HG03039 (cell line): ENCODE results near the gene CST3.
"Not testable (repeated sequence)": the region's sequence is repeated elsewhere in the genome, so short reads cannot be mapped to it uniquely, and the experiment has no call there.

Experiments used
- ATAC-seq: cut with Tn5 transposase; IDR thresholded peaks from one replicate; pipeline ENCODE4 v1.9.1; 2021; ENCODE audit warnings: mild to moderate bottlenecking, moderate library complexity; ENCODE audit not compliant: unreplicated experiment

CST3 gene

DNA sequence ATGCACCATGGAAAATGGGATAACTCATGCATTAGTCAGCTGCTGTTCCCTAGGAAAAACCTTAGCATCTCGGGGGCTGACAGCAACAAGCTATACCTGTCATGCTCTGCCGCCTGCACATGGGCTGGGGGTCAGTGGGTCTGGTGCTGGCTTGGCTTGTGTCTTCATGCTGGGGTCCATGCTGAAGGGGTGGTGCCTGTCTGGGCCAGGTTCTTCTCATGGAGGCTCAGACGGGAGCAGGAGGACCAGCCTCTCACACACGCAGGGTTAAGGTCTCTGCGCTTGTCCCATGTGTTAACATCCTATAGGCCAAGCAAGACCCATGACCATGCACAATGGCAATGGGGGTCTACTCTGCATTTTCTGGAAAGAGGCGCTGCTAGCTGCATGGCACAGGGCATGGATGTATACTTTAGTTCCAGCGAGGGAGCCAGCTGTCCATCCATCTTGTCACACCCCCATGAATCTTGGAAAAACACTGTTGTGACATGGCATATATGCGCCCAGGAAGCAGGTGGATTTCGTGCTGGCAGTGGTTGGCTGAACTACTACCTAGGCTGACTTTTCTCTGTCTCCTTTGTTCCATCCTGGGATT, 24.6 kb upstream of the CST3 start:
- no peak for ATAC-seq

DNA sequence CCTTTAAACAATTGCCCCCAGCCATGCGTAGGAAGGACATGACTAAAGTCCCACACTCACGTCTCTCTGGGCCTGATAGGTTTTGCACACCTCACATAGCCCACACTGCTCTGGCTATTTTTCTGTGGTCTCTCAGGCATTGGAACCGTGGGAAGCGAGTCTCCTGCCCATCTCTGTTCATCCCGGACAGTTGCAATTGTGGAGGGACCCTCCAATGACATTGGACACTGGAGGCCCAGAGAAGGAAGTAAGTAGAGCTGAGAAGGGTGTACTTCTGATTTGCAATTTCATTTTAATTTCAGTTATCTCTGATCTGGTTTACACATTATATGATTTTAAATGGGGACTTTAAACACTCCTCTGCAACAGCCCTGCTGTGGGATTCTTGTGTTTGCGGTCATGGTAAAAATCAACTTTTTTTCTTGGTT, 23.3 kb upstream of the CST3 start:
- ATAC-seq, result no peak

DNA sequence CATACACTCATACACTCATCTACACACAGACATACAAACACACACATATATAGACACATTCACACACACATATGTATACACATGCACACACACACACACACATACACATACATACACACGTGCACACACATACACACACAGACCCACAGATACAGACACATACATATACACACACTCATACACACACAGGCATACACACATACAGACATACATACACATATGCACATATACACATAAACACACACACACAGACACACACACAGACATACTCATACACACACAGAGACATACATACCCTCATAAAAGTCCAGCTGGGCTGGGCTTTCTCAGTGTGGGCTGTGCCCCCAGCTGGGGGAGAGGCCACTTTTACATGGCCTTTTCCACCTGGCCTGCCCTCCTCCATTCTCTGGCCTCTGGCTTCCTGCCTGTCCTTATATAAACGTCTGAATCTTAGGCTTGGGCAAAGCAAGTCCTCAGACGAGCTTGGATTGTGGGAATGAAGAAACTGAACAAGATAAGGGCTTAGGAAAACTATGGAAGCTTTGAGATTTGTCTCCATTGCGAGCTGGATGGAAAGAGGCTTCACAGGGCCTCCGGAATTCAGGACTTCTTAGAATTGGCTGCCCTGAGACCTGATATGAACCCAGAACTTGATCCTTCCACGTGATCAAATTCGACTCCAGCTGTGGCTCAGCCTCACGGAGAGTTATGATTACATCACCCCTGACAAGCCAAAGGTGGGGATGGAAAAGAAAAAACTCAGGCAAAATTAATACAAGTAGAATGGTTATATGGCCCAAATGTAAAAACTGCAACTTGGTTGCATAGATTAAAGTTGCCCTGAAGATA, 22.5 kb upstream of the CST3 start:
- ATAC-seq, result no peak

DNA sequence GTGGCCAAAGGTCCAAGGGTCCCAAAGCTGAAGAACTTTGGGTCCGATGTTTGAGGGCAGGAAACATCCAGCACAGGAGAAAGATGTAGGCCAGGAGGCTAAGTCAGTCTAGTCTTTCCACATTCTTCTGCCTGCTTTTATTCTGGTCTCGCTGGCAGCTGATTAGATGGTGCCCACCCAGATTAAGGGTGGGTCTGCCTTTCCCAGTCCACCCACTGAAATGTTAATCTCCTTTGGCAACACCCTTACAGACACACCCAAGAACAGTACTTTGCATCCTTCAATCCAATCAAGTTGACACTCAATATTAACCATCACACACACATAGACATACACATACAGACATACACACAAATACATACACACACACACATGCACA, 21.8 kb upstream of the CST3 start:
- not testable (repeated sequence) for ATAC-seq

DNA sequence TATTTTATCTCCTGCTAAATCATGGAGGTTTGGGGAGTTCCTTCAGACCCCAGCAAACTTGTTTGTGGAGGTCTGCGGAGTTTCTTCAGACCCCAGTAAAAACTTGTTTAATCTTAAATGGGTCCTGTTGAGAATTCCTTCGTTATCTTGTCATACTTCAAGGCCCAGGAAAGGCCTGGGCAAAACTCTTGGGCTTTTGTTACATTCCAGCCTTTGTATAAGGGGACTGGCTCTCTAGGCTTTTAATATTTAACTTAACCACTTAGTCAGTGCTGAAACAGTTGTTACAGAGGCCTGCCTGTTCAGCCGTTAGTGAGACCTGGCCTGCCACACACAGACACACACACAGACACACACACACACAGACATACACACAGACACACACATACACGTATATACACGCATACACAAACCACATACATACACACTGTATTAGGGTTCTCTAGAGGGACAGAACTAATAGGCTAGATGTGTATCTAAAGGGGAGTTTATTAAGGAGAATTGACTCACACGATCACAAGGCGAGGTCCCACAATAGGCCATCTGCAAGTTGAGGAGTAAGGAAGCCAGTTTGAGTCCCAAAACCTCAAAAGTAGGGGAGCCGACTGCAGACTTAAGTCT, 21.3 kb upstream of the CST3 start:
- no peak for ATAC-seq

DNA sequence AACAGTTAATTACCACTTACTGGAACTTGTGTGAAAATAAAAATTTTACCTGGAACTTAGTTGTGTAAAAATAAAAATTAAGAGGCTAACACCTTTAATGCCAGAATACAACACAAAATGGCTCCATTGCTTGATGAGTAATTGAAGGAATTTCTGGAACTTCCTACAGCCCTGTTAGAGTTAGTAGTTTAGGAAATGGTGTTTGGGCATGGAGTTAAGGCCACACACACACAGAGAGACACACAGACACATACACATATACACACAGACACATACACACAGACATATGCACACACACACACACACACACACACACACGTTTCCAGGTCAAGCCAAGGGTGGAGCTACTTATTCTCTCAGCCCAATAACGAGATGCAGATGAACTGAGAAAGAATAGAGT, 20.6 kb upstream of the CST3 start:
- no peak for ATAC-seq

DNA sequence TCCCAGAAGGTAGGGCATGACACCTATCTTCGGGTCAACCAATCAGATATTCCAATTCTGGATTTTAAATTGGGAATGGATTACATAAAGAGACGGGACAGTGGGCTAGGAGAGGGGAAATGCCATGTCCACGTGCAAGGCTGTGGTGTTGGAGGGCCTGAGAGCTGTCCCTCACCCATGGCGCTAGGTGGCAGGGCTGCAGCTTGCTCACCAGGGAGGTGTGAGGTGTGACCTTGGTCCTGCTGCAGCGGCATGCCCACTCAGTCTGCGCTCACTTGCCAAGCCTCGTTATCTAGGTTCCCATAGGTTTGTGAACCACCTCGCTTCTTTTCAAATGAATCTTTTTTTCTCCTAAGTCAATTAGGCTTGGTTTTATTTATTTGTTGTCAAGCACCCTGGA, 19.4 kb upstream of the CST3 start:
- ATAC-seq, result no peak

DNA sequence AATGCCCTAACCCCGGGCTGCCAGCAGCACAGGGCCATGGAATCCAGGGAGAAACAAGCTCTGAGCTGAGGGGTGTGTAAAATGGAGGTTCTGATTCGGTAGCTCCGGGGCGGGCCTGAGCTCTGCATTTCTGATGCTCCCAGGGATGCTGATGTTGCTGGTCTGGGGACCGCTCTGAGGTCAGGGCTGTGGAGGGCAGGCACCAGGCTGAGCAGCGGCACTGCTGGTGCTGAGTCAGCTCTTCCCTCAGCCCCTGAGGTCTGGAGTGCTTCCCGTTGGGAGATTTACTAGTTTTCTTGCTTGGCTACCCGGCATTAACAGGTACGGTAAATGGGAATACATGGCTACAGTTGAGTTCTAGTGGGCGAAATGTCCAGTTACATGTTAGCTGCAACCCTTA, 18.6 kb upstream of the CST3 start:
- ATAC-seq, result no peak

DNA sequence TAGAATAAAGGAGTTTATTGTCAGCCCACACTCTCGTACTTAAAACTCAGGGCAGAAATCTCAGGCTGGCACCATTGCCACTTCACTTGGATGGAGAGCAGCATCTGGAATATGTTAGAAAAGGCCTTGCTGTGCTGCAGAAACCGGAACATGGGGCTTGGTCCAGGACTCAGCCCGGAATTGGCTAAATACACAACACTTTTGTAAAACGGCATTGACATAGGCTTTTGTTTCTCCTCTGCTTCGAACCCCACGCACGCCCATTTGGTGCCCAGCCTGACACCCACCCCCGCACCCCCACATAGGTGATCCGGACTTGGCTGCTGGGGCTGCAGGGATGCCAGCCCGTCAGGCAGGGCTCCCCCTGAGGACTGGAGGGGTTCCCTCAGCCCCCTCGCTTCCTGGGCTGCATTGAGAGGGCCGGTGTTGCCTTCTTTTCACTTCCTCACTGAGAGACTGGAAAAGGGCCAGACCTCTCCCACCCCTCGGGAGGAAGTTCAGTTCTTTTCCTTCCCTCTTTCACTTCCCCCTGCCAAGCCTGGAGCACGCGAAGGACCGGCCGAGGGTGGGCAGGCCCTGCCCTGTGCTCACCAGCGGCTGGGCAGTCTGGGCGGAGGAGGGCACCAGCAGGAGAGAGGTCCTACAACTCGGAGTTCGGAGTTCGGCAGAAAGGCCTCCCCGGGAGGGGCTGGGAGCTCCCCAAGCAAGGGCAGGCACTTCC, 17.9 kb upstream of the CST3 start:
- no peak for ATAC-seq

DNA sequence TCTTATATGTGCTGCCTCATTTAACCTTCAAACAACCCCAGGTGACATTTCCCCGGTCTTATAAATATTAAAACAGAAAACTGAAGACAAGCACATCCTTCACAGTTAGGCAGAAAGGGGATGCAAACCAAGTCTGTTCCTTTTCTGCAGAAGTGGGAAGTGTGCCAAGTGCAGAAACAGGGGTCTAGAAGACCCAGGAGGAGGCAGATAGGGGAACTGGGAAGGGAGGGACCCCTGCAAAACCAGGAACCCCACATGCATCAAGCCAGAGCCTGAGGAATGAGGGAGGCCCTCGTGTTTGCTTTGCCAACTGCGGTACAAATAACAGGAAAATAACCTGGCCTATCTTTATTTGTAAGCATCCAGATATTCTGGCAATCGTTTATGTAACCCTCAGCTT, 17.0 kb upstream of the CST3 start:
- ATAC-seq, result no peak

DNA sequence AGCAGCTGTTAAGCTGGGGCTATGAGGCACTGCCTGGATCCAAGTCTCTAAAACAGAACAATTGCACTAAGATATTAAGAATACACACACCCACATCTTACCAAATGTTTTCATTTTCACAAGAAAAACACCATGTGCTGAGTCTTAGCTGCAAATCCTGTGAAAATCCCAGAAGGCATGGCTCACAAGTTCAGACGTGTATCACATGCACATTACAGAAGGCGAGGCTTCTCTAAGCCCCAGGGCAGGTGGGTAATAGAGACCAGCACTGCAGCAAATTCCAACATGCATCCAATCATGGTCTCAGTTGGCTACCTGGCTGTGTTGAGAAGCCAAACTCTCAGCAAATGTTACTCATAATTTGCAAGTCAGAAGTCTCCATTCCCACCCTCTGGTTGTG, 16.2 kb upstream of the CST3 start:
- ATAC-seq, result no peak

DNA sequence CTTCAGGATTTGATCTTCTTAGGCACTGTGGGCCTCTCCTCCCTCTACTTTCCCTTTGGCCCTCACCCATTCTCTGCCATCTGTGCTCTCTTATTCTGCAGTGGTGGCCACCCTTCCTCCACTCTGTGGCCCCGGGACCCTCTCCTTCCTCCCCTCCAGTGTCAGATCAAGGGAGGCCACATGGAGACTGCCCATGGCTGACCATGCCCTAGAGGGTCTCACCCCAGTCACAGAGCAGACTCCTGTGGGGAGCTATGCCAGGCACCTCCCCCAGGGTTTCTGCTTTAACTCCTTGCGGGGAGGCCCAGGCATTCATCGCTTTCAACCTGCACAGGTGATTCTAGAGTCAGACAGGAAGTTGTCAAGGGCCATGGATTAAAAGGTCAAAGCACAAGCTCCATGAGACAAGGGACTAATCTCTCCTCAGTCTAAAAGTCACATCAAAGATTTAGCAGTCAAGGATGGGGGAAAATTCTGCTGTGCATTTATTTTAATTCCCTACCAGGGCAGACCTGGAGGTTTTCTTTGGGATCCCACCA, 15.7 kb upstream of the CST3 start:
- no peak for ATAC-seq

DNA sequence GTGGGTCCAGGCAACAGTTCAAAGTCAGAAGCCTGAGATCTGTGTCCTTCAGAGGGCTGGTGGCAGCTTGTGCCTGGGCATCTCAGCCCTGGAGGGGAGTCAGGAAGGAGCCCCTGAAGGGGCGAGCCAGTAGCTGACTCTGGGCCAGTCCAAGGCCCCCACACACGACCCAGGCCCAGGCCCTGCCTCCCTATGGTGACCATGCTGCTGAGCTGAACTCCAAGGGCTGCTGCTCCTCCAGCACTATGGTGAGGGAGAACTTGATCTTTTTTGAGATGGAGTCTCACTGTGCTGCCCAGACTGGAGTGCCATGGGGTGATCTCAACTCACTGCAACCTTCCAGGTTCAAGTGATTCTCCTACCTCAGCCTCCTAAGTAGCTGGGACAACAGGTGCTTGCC, 15.2 kb upstream of the CST3 start:
- ATAC-seq, result no peak

DNA sequence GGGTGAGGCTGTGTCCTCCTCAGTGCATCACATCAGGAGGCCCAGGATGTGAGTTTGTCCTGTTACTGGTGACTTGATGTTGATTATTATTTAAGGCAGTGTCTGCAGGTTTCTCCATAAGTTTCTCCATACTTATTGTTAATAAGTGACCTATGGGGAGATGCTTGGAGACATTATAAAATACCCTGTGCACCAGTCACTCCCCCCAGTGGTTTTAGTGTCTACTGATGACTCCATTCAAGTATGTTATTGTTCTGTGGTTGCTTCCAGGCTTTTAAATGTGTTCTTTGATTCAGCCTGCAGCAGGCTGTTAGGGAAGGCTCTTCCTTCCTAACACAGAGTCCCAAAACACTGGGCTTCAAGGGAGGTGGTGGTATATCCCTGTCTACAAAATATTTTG, 14.6 kb upstream of the CST3 start:
- no peak for ATAC-seq

DNA sequence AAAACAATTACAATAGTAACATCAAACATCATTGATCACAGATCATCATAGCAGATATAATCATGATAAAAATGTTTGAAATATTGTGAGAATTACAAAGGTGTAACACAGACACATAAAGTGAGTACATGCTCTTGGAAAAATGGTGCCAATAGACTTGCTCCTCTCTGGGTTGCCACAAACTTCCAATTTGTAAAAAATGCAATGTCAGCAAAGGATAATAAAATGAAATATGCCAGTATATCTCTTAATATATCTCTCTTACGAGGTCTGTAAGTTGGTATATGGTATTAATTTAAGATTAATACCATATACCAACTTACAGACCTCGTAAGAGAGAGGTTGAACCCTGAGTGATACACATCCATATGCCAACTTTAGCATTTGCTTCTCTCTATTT, 13.4 kb upstream of the CST3 start:
- no peak for ATAC-seq

DNA sequence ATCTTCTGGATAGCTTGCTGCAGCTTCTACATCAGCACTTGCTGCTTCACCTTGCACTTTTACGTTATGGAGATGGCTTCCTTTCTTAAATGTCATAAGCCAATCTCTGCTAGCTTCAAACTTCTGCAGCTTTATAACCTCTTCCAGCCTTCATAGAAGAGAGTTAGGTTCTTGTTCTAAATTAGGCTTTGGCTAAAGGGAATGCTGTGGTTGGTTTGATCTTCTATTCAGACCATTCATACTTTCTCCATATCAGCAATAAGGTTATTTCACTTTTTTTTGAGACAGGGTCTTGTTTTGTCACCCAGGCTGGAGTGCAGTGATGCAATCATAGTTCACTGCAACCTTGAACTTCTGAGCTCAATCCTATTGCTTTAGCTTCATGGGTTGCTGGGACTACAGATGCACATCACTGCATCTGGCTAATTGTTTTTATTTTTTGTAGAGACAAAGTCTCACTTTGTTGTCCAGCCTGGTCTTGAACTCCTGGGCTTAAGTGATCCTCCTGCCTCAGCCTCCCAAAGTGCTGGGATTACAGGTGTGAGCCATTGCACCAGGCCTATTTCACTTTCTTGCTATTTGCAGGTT, 12.2 kb upstream of the CST3 start:
- ATAC-seq, result no peak

DNA sequence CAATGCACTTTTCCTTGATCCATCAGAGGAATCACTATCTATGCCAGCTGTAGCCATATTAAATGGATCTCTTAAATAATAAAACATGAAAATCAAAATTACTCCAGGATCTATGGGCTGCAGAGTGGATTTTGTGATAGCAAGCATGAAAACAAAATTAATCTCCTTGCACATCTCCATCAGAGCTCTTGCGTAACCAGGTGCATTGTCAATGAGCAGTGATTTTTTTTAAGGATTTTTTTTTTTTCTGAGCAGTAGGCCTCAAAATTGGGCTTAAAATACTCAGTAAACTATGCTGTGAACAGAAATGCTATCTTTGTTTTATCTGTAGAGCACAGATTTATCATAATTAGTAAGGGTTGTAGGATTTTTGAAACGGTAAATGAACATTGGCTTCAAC, 11.5 kb upstream of the CST3 start:
- ATAC-seq, result no peak

DNA sequence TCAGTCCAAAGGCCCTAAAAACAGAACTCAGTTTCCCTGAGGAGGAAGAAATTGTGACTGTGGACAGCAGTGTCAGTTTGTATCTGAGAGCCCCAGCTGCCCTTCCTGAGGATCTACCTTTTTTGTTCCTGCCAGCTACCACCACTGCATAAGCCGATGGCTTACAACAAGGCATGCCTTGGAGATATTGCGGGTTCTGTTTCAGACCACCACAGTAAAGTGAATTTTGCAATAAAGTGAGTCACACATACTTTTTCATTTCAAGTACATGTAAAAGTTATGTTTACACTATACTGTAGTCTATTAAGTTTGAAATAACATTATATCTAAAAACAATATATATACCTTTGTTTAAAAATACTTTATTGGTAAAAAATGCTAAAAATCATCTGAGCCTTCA, 9.6 kb upstream of the CST3 start:
- no peak for ATAC-seq

DNA sequence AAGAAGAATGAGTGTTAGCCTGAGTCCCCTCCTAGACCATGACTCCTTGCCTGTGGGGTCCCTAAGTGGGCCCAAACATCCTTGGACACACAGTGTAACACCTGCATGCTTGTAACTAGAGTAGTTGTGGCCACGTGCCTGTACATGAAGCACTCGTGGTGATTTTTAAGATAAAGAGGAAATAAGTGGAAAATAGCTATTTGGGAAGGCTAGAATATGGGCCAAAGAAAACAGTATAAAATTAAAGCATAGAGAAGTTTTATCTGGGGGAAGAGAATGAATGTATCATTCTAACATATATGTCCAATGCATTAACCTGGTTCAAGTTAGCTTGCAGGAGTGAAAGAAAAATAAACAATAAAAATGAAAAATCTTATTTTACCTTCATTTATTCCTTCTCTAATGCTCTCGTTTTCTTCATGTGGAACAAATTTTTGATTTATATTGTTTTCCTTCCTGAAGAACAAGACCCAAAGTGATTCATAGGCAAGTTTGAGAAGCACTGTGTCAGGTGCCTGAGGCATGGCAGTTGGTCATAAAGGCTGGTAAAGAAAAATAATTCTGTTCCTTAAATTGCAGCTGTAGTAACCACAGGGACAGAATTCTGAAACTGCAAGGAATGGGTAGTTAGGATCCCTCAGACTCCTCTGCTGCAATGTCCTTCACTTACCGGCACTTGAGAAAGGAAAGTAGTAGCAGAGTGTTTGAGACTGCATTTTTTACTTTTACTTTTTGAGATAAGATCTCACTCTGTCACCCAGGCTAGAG, 8.5 kb upstream of the CST3 start:
- ATAC-seq, result no peak

DNA sequence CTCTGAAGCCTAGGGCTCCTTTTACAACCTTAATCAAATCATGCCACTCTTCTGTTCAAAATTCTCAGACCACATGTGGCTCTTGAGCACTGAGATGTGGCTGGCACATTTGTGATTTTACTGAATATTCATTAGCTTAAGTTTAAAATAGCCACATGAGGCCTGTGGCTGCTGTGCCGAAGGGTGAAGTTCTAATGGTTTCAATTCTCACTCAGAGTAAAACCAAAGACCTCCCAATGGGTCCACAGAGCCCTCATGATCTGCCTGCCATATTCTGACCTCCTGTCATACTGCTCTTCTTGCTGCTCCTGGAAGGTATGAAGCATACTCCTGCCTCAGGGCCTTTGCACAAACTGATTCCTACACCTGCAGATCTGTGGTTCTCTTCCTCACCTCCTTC, 7.8 kb upstream of the CST3 start:
- ATAC-seq, result no peak
